Stromal cell of bone marrow (primary cell): ENCODE data around the gene COL5A1.

Experiments
- DNase-seq: peaks from one replicate; pipeline ENCODE4 v3.0.0-alpha.2; 2012; ENCODE audit warnings: low read depth

COL5A1 gene

DNA sequence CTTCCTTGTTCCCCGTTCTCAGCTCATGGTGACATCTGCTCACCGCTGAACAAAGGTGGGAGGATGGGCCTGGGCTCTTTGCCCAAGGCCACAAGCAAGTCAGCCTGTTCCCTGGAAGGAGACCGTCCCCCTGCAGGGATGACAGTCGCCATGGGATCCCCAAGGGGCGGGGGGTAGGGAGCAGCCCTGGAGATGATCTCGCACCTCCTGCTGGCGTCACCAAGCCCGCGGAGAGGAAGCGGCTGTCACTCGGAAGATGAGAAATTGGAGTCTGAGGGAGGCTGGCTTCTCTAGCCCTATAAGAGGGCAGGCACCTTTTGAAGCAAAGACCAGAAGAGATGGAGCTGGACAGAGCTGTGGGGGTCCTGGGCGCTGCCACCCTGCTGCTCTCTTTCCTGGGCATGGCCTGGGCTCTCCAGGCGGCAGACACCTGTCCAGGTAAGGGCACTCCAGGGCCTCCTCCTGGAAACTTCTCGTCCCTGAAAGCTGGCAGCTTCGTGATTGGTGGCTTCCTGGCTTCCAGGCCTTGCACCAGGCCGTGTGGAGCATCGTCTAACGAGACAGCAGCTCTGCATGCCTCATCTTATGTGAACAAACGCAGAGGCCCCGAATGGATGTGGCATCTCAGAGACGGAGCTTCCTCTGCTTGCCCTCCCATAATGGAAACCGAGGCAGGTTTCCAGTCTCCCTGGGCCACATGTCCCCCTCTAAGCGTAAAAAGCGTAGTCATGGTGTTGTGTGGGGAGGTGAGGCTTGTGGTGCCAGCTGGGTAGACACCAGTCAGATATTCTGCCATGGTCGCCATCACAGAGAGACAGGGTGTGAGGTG is 239.1 kb downstream of the COL5A1 start, which contains the start of gene FCN2:
TSS of gene FCN2 (plus strand) at position 327 of the 829 bp plus-strand sequence. CDS start at position 339, 12 bp downstream.
- no peak for DNase-seq

- no peak for DNase-seq
Measured at GRCh38 chr9:134881313-134881670, 239.7 kb downstream of the COL5A1 start.

GRCh38 chr9:134882204-134882785 is 240.7 kb downstream of the COL5A1 start:
- DNase-seq = no peak

DNA sequence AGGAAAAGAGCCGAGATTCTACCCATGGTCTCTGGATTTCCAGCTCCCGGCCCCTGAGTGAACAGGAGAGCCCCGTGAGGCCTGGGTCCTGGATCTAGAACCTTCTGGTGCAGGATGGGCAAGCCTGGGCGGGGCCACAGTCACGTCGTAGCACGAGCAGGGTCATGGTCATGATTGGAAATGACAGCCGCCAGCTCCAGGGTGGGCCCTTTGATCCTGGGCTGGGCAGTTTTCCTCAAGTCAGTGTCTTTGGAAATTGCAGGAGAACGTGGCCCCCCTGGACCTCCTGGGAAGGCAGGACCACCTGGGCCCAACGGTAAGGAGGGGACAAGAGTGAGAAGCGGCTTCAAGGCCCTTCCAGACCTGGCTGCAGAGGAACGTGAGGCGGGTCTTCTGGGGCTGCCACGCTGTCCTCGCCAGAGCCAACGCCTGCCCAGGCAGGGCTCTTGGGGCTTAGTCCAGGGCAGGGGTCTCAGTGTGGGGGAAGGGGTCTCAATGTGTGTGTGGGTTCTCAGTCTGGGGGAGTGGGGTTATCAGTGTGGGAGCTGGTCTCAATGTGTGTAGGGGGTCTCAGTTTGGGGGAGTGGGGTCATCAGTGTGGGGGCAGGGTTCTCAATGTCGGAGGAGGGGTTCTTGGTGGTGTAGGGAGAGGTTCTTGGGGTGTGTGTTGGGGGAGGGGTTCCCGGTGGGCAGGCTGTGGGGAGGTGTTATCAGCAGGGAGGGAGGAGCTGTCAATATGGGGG is 241.6 kb downstream of the COL5A1 start:
- DNase-seq = no peak

- no peak for DNase-seq
Measured at GRCh38 chr9:134884492-134884891, 242.9 kb downstream of the COL5A1 start.

- DNase-seq = no peak
Measured at GRCh38 chr9:134885001-134885678, 243.5 kb downstream of the COL5A1 start.

GRCh38 chr9:134885679-134886412 is 244.2 kb downstream of the COL5A1 start:
- no peak for DNase-seq

DNA sequence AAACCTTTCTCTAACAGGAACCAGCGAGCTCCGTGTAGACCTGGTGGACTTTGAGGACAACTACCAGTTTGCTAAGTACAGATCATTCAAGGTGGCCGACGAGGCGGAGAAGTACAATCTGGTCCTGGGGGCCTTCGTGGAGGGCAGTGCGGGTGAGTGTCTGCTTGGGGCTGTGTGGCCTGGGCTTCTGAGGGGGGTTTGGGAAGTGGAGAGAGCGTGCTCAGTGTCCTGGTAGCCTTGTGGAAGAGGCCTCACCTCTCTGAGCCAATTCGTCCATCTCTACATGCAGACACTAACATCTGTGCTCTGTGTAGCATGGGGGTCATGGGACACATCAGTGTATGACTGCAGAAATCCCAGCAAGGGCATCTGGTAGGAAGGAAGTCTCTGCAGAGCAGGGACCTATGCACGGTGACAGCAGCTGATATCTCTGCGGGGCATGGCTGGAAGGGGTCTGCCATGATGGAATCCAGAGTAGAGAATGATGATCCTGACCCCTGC is 244.9 kb downstream of the COL5A1 start:
- no peak for DNase-seq

GRCh38 chr9:134887219-134887618 is 245.6 kb downstream of the COL5A1 start:
- no peak for DNase-seq

DNA sequence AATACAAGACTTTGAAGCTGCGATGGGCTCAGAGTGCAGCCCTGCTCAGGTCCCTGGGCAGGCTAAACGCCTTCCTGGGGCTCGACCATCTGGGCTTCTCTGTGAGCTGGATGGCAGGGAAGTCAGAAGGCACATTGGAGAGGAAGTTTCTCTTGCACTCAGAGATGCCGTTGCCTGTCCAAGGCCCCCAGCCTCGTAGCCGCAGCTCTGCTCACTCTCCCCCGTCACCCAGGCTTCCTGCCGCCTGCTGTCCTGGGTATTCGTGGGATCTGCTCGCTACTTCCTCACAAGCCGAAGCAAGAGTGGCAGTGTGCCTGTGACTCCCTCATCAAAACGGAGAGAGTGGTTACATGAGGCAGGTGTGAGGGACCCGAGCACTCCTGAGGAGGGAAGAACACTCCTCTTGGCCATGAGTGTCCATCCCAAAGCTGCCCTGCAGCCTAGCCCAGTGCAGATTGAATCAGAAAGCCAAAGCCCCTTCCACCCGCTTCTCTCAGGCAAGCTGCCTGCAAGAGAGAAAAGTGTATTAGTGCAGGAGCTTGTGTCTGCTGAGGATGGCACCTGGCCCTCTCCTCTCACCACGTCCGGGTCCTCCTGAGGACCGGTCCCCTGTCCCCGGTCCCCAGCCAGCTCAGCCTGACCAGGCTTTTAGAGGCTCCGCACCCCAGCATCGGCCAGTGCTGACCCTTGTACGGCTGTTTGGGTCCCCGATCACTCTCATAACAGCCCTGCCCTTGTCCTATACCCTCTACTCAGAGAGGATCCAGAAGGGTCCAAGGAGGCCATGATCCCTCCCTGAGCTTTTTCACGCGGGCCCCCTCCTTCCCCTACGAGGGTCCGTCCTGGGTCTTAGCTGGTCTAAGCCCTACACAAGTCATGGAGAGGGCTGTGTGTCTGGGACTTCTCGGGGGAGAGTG is 246.3 kb downstream of the COL5A1 start:
- no peak for DNase-seq

DNA sequence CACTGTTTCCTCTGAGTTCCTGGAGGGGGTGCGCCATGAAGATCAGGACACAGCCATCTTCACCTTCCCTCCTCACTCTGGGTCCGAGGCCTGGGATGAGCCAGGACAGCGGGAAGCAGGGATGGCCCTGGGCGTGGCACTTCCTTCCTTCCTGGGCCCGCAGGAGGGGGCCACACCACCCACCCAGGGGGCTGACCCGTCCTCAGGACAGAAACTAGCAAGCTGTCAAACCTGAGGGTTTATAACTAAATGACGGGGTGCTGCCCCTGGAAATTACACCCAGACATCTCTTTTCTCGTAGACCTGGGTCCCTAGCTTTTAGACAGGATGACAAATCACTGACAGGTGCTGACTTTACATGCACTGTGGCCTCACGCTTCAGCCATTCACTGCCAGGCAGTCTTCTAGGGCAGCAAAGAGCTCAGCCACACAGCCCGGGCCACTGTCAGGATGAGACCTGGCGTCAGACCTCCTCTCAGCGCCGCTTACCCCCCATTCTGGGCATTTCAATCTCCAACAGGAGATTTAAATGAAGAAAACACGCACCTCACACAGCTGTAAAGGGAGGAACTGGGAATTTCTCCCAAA is 247.1 kb downstream of the COL5A1 start:
- no peak for DNase-seq

- no peak for DNase-seq
Measured at GRCh38 chr9:134889386-134890154, 248.0 kb downstream of the COL5A1 start.

GRCh38 chr9:134890155-134890495 is 248.5 kb downstream of the COL5A1 start:
- DNase-seq = no peak

DNA sequence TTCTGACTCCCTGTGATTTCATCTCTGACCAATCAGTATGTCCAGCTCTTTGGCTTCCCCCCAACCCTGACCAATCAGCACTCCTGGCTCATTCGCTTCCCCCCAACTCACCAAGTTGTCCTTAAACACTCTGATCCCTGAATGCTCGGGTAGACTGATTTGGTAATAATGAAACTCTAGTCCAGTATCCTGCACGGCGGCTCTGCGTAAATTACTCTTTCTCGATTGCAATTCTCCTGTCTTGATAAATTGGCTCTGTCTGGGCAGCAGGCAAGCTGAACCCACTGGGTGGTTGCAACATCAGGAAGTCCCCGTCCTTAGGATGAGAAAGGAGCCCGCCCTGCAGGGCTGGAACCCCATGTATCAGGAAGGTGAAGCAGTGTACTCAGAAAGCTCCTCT is 249.4 kb downstream of the COL5A1 start:
- DNase-seq = no peak

DNA sequence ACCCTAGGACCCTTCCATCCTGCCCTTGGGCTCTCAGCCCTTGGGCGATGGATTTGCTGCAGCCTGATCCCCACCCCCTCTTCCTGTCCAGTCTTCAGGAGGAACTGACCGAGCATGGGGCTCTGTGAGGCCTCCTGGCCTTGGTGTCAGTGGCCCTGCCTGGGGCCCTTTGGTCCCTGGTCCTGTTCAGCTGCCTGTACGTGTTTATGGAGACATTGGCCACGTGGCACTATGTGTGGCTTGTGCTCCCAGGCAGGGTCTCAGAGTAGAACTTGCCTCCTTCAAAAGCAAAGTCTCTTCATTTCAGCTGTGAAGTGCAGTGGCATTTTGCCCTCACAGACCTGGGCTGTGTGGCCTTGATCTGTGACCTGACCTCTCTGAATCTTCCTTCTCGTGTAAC is 250.1 kb downstream of the COL5A1 start:
- DNase-seq = no peak

DNA sequence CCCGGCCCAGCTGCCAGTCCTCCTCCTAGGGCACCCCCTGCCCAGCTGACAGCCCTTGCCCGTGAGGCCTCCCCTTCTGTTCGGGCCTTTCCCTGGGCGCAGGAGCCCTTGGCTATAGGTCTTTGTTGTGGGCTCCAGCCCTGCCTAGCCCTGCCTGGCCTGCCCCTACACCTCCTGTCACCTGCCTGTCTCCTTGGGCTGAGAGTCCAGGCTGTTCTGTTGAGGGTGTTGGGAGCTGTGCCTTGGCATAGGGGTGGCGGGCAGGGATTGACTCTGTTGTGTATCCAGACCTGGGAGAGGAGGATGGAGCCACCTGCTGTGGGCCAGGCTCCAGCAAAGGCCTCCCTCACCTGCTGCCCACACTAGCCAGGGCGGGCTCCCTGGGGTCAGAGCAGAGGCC is 250.6 kb downstream of the COL5A1 start:
- no peak for DNase-seq

DNA sequence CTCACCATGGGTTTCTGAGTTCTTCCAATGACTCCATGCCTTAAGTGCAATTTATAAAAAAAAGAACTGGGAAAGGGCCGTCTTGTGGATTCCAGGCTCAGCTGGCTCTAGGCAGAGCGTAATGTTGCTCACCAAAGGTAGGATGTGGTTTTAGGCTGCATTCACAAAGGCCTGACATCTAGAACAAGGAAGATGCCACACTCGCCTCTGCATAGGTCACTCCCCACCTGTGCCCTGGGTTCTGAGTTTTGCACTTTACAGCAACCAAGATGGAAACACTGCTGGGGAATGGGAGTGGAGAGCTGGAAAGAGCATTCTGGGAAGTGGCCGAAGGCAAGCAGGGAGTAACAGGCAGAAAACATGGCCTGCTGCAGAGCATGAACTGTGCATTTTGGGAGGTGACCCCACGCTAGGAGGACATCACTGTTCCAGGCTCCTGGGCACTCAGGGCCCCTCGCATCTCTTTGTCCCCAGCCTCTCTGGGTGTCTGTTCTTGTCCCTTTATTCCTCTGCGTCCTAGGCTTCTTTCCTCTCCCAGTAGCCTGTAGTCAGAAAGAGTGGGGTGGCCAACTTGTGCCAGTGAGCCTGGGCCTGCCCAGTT is 251.3 kb downstream of the COL5A1 start:
- no peak for DNase-seq
